Measurements from ENCODE around the gene PAK1IP1.

DNA sequence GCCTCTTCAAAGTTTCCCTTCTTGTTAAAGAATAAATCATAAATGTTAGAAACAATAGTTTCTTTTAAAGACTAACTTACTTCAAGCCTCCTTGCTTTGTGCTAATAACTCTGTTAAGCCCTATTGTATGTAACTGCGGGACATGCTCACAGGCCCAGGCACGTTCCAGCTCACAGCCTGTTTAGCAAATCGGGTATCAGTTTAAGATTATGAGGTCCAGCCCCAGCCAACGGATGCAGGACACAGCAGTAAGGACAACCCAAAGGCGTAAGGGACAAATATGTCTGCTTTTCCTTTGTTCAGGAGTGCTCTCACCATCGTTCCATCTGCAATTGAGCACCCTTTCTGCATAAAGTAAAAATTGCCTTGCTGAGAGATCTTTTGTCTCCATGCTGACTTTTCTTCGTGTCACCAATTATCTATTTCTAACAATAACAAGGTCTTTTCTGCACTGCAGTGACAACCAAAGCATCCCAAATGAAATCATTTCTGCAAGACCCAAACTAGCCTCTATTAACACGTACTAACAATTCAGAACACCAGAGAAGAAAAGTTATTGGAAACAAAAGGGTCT is 1.7 kb upstream of the PAK1IP1 start:
- TF ChIP-seq, protein P1, sequence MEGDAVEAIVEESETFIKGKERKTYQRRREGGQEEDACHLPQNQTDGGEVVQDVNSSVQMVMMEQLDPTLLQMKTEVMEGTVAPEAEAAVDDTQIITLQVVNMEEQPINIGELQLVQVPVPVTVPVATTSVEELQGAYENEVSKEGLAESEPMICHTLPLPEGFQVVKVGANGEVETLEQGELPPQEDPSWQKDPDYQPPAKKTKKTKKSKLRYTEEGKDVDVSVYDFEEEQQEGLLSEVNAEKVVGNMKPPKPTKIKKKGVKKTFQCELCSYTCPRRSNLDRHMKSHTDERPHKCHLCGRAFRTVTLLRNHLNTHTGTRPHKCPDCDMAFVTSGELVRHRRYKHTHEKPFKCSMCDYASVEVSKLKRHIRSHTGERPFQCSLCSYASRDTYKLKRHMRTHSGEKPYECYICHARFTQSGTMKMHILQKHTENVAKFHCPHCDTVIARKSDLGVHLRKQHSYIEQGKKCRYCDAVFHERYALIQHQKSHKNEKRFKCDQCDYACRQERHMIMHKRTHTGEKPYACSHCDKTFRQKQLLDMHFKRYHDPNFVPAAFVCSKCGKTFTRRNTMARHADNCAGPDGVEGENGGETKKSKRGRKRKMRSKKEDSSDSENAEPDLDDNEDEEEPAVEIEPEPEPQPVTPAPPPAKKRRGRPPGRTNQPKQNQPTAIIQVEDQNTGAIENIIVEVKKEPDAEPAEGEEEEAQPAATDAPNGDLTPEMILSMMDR (IDR thresholded peaks at IDR 0.05; ENCODE audit: insufficient read depth, low read length), result no peak
- TF ChIP-seq, protein P2, sequence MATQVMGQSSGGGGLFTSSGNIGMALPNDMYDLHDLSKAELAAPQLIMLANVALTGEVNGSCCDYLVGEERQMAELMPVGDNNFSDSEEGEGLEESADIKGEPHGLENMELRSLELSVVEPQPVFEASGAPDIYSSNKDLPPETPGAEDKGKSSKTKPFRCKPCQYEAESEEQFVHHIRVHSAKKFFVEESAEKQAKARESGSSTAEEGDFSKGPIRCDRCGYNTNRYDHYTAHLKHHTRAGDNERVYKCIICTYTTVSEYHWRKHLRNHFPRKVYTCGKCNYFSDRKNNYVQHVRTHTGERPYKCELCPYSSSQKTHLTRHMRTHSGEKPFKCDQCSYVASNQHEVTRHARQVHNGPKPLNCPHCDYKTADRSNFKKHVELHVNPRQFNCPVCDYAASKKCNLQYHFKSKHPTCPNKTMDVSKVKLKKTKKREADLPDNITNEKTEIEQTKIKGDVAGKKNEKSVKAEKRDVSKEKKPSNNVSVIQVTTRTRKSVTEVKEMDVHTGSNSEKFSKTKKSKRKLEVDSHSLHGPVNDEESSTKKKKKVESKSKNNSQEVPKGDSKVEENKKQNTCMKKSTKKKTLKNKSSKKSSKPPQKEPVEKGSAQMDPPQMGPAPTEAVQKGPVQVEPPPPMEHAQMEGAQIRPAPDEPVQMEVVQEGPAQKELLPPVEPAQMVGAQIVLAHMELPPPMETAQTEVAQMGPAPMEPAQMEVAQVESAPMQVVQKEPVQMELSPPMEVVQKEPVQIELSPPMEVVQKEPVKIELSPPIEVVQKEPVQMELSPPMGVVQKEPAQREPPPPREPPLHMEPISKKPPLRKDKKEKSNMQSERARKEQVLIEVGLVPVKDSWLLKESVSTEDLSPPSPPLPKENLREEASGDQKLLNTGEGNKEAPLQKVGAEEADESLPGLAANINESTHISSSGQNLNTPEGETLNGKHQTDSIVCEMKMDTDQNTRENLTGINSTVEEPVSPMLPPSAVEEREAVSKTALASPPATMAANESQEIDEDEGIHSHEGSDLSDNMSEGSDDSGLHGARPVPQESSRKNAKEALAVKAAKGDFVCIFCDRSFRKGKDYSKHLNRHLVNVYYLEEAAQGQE (IDR thresholded peaks at IDR 0.05; ENCODE audit: insufficient replicate concordance, low read depth), result no peak
- TF ChIP-seq POLR2AphosphoS5 (IDR thresholded peaks at IDR 0.05; ENCODE audit: low read depth) (no peak), GABPA (IDR thresholded peaks at IDR 0.05; ENCODE audit: low read depth) (no peak), SPI1 (IDR thresholded peaks at IDR 0.05; ENCODE audit: borderline replicate concordance, low read depth) (no peak)
